ENCODE measurements around the gene KCNJ14.

KCNJ14 gene

GRCh38 chr19:48452289-48453190, 2.8 kb upstream of the KCNJ14 start:
- no peak overlapping the region for H3K4me2 ChIP-seq (ENCODE audit: low read length)
- no peaks in the 10 kb centered on the region for H3K9me3 ChIP-seq (ENCODE audit: control insufficient read depth, low read length)
- no peak for TF ChIP-seq CTCF (IDR thresholded peaks at IDR 0.05)
- H3K36me3 ChIP-seq (ENCODE audit: control insufficient read depth, insufficient read depth, low read length), result no peaks in the 10 kb centered on the region
- H3K4me1 ChIP-seq, result no peaks in the 10 kb centered on the region
- no peaks in the 10 kb centered on the region for H3K79me2 ChIP-seq
- no peak overlapping the region for H3K27ac ChIP-seq
- H3K27me3 ChIP-seq (ENCODE audit: control insufficient read depth, insufficient read depth, low read length), result no peaks in the 10 kb centered on the region
- H2AFZ ChIP-seq, result no peak overlapping the region
- no peak overlapping the region for H3K9ac ChIP-seq
- no peak overlapping the region for H3K4me3 ChIP-seq (ENCODE audit: low read depth, low read length)

- H3K4me1 ChIP-seq, result no peaks in the 10 kb centered on the region
- H3K4me3 ChIP-seq (ENCODE audit: low read depth, low read length), result no peak overlapping the region
- H3K9me3 ChIP-seq (ENCODE audit: control insufficient read depth, low read length), result no peaks in the 10 kb centered on the region
- no peak overlapping the region for H2AFZ ChIP-seq
- H3K27ac ChIP-seq, result no peak overlapping the region
- H3K9ac ChIP-seq, result no peak overlapping the region
- TF ChIP-seq CTCF (IDR thresholded peaks at IDR 0.05), result no peak
- no peaks in the 10 kb centered on the region for H3K27me3 ChIP-seq (ENCODE audit: control insufficient read depth, insufficient read depth, low read length)
- H3K4me2 ChIP-seq (ENCODE audit: low read length), result no peak overlapping the region
- H3K36me3 ChIP-seq (ENCODE audit: control insufficient read depth, insufficient read depth, low read length), result no peaks in the 10 kb centered on the region
- no peaks in the 10 kb centered on the region for H3K79me2 ChIP-seq
Observed at GRCh38 chr19:48454150-48454730, 1.1 kb upstream of the KCNJ14 start.

GRCh38 chr19:48455908-48456562, 661 bp downstream of the KCNJ14 start:
- H3K9me3 ChIP-seq (ENCODE audit: control insufficient read depth, low read length), result no peaks in the 10 kb centered on the region
- H3K27me3 ChIP-seq (ENCODE audit: control insufficient read depth, insufficient read depth, low read length), result no peaks in the 10 kb centered on the region
- H2AFZ ChIP-seq, result no peak overlapping the region
- no peak overlapping the region for H3K4me2 ChIP-seq (ENCODE audit: low read length)
- no peak overlapping the region for H3K9ac ChIP-seq
- no peak overlapping the region for H3K27ac ChIP-seq
- no peaks in the 10 kb centered on the region for H3K4me1 ChIP-seq
- no peaks in the 10 kb centered on the region for H3K36me3 ChIP-seq (ENCODE audit: control insufficient read depth, insufficient read depth, low read length)
- no peaks in the 10 kb centered on the region for H3K79me2 ChIP-seq
- H3K4me3 ChIP-seq (ENCODE audit: low read depth, low read length), result no peak overlapping the region
- TF ChIP-seq CTCF (IDR thresholded peaks at IDR 0.05), result no peak

GRCh38 chr19:48456864-48457263, 1.5 kb downstream of the KCNJ14 start:
- no peaks in the 10 kb centered on the region for H3K9me3 ChIP-seq (ENCODE audit: control insufficient read depth, low read length)
- no peak for TF ChIP-seq CTCF (IDR thresholded peaks at IDR 0.05)
- no peak overlapping the region for H3K27ac ChIP-seq
- no peaks in the 10 kb centered on the region for H3K27me3 ChIP-seq (ENCODE audit: control insufficient read depth, insufficient read depth, low read length)
- H3K36me3 ChIP-seq (ENCODE audit: control insufficient read depth, insufficient read depth, low read length), result no peaks in the 10 kb centered on the region
- H2AFZ ChIP-seq, result no peak overlapping the region
- H3K4me2 ChIP-seq (ENCODE audit: low read length), result no peak overlapping the region
- no peak overlapping the region for H3K4me3 ChIP-seq (ENCODE audit: low read depth, low read length)
- H3K79me2 ChIP-seq, result no peaks in the 10 kb centered on the region
- no peak overlapping the region for H3K9ac ChIP-seq
- no peaks in the 10 kb centered on the region for H3K4me1 ChIP-seq
